MG63 (cell line): Measurements from ENCODE around the gene PKNOX1. TPM values are rescaled to one million over a fixed set of nuclear protein-coding genes. Genes with fewer than 3 reads are reported as not detected.
"Not testable (repeated sequence)": the region's sequence is repeated elsewhere in the genome, so short reads cannot be mapped to it uniquely, and the experiment has no call there.

Source experiments
- DNase-seq: peaks from one replicate; pipeline ENCODE4 v3.0.0-alpha.2; 2020
- H3K27me3 ChIP-seq: fragments of 250-450 bp; sonication (Bioruptor Pico); 2 replicates; pipeline ENCODE4 v1.5.1; 2020; ENCODE audit warnings: mild to moderate bottlenecking, moderate library complexity
- H3K36me3 ChIP-seq: fragments of 250-450 bp; sonication (Bioruptor Pico); 2 replicates; pipeline ENCODE4 v1.5.1; 2020; ENCODE audit warnings: mild to moderate bottlenecking, moderate library complexity
- H3K4me3 ChIP-seq: fragments of 250-450 bp; sonication (Bioruptor Pico); 2 replicates; pipeline ENCODE4 v1.5.1; 2020; ENCODE audit warnings: mild to moderate bottlenecking, moderate library complexity
- H3K9me3 ChIP-seq: fragments of 250-450 bp; sonication (Bioruptor Pico); 2 replicates; pipeline ENCODE4 v1.5.1; 2020; ENCODE audit warnings: mild to moderate bottlenecking, moderate library complexity
- total RNA-seq: library from RNA; depleted of rRNA; stranded (reverse); fragments of >200 nt; shearing (Covaris generic); gene quantifications from 2 replicates; pipeline ENCODE4 v1.2.3, GENCODE V29; 2014; ENCODE audit warnings: low replicate concordance

The PKNOX1 gene
- total RNA-seq, 1 experiment from 2014 or later = 35.9 TPM

GRCh38 chr21:42939582-42940413 is 34.6 kb upstream of the PKNOX1 start:
- peak; percentile 94 for DNase-seq

GRCh38 chr21:42941696-42942085 is 32.7 kb upstream of the PKNOX1 start:
- no peaks in the 10 kb centered on the region for H3K27me3 ChIP-seq
- H3K36me3 ChIP-seq = no peaks in the 10 kb centered on the region
- no peak for DNase-seq
- H3K4me3 ChIP-seq = no peak overlapping the region
- no peaks in the 10 kb centered on the region for H3K9me3 ChIP-seq

More at GRCh38 chr21:42939582-42940413, 34.6 kb upstream of the PKNOX1 start:
- H3K4me3 ChIP-seq = no peak overlapping the region; the same call in 1 of the 2 replicates
- H3K36me3 ChIP-seq = no peaks in the 10 kb centered on the region
- no peaks in the 10 kb centered on the region for H3K9me3 ChIP-seq
- no peaks in the 10 kb centered on the region for H3K27me3 ChIP-seq

- Histone ChIP-seq H3K4me3 (no peak overlapping the region), H3K36me3 (no peaks in the 10 kb centered on the region), H3K9me3 (no peaks in the 10 kb centered on the region), H3K27me3 (no peaks in the 10 kb centered on the region)
- DNase-seq = no peak
These were observed 32.1 kb upstream of the PKNOX1 start for GRCh38 chr21:42942244-42942643.

DNA sequence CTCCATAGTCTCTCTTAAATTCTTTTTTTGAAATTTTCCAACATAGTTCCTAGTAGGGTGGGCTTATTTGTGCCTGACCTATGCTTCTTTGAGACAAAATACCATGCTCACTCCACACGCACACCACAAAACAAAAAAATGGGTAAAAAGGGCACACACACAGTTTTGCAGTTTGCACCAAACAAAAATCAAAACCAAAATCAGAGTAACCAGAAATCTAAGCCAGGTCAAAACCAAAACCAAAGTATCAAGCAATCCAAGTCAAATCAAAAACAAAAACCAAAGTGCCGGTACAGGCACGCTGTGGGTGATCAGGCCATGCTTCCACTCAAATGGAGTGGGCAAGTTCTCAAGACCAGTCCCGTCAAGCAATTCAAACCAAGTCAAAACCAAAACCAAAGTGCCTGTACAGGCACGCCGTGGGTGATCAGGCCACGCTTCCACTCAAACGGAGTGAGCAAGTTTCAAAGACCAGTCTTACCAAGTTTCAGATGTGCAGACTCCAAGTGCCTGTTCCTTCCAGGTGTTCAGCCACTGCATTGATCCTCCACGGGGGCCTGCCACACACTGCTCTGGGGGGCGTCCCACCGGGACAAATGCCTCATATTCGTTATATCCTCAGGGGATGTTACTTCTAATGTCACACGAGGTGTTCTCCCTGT is 25.1 kb upstream of the PKNOX1 start:
- H3K9me3 ChIP-seq, H3K36me3 ChIP-seq, DNase-seq, H3K4me3 ChIP-seq, H3K27me3 ChIP-seq: not testable (repeated sequence)

DNA sequence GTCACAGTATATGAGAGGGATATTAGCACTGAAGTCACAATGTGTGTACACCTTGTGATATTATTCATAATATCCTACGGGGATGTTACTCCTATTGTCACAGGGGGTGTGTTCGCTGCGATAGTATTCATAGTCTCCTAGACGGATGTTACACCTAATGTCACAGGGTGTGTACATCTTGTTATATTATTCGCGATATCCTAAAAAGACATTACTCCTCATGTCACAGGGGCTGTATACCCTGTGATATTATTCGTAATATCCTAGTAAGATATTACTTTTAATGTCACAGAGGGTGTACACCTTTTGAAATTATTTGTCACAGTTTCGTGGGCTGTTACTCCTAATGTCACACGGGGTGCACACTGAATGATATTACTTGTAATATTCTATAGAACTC is 23.2 kb upstream of the PKNOX1 start:
- not testable (repeated sequence) for DNase-seq, H3K27me3 ChIP-seq, H3K4me3 ChIP-seq, H3K36me3 ChIP-seq, H3K9me3 ChIP-seq

GRCh38 chr21:42956824-42957630 is 17.3 kb upstream of the PKNOX1 start:
- DNase-seq = no peak
- no peaks in the 10 kb centered on the region for H3K9me3 ChIP-seq

GRCh38 chr21:42958122-42958521 is 16.2 kb upstream of the PKNOX1 start:
- not testable (repeated sequence) for H3K4me3 ChIP-seq, H3K9me3 ChIP-seq, DNase-seq, H3K36me3 ChIP-seq, H3K27me3 ChIP-seq

More at GRCh38 chr21:42956824-42957630, 17.3 kb upstream of the PKNOX1 start:
- H3K4me3 ChIP-seq = no peak overlapping the region
- H3K27me3 ChIP-seq = no peaks in the 10 kb centered on the region; the same call in 1 of the 2 replicates
- H3K36me3 ChIP-seq = no peaks in the 10 kb centered on the region

GRCh38 chr21:42959728-42960127 is 14.6 kb upstream of the PKNOX1 start:
- Histone ChIP-seq H3K36me3 (no peaks in the 10 kb centered on the region), H3K27me3 (no peaks in the 10 kb centered on the region; the same call in 1 of the 2 replicates), H3K9me3 (no peaks in the 10 kb centered on the region), H3K4me3 (no peak overlapping the region)
- DNase-seq = no peak

GRCh38 chr21:42962380-42963007 is 11.9 kb upstream of the PKNOX1 start:
- H3K27me3 ChIP-seq = no peaks in the 10 kb centered on the region; the same call in 1 of the 2 replicates
- H3K36me3 ChIP-seq = no peaks in the 10 kb centered on the region
- no peak overlapping the region for H3K4me3 ChIP-seq
- no peak for DNase-seq
- no peaks in the 10 kb centered on the region for H3K9me3 ChIP-seq

- H3K36me3 ChIP-seq = no peaks in the 10 kb centered on the region
- H3K9me3 ChIP-seq = no peaks in the 10 kb centered on the region
- no peaks in the 10 kb centered on the region; the same call in 1 of the 2 replicates for H3K27me3 ChIP-seq
- DNase-seq = no peak
- no peak overlapping the region for H3K4me3 ChIP-seq
These were observed 10.3 kb upstream of the PKNOX1 start for GRCh38 chr21:42964086-42964485.

GRCh38 chr21:42964546-42965210 is 9.7 kb upstream of the PKNOX1 start:
- H3K27me3 ChIP-seq = no peaks in the 10 kb centered on the region; the same call in 1 of the 2 replicates
- DNase-seq = no peak
- no peak overlapping the region for H3K4me3 ChIP-seq
- no peaks in the 10 kb centered on the region for H3K9me3 ChIP-seq
- H3K36me3 ChIP-seq = no peaks in the 10 kb centered on the region

GRCh38 chr21:42965211-42965560 is 9.2 kb upstream of the PKNOX1 start:
- DNase-seq = no peak
- no peaks in the 10 kb centered on the region for H3K27me3 ChIP-seq
- no peaks in the 10 kb centered on the region for H3K36me3 ChIP-seq
- no peak overlapping the region for H3K4me3 ChIP-seq
- H3K9me3 ChIP-seq = no peaks in the 10 kb centered on the region

- not testable (repeated sequence) for H3K9me3 ChIP-seq
These were observed 6.7 kb upstream of the PKNOX1 start for GRCh38 chr21:42967616-42968015.

DNA sequence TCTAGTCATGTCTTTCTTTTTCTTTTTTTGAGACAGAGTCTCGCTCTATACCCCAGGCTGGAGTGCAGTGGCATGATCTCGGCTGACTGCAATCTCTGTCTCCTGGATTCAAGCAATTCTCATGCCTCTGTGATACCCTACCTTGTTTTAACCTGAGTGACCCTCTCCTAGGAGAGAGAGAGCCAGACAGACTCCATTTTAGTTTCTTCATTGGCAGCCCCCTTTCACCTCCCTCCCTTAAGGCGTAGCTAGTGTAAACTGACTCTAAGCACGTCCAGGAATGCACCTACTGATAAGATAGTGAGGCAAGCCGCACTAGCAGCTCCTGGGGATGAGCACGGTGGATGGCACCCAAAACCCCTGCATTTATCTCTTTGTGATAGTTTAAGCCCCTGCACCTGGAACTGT is 5.2 kb upstream of the PKNOX1 start:
- Histone ChIP-seq H3K9me3 (no peaks in the 10 kb centered on the region), H3K4me3 (no peak overlapping the region), H3K27me3 (no peaks in the 10 kb centered on the region), H3K36me3 (no peaks in the 10 kb centered on the region)
- DNase-seq = no peak

More at GRCh38 chr21:42967616-42968015, 6.7 kb upstream of the PKNOX1 start:
- not testable (repeated sequence) for H3K36me3 ChIP-seq, H3K27me3 ChIP-seq, H3K4me3 ChIP-seq, DNase-seq

DNA sequence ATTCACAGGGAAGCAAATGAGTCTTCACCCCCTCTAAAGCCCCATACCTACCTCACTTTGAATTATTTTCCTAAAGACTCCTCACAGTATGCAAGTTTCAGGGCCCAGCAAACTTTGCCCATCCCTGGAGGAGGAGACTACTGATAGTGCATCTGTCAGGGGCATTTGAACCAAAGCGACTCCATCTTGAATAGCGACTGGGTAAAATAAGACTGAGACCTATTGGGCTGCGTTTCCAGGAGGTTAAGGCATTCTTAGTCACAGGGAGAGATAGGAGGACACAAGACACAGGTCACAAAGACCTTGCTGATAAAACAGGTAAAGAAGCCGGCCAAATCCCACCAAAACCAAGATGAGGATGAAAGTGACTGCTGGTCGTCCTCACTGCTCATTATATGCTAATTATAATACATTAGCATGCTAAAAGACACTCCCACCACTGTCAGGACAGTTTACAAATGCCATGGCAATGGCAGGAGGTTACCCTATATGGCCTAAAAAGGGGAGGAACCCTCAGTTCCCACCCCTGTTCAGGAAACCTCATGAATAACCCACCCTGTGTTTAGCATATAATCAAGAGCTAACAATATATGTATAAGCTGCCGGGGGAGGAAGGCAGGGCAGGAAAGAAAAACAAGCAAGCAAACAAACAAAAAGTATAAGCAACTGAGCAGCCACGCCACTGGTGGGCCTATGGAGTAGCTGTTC is 3.3 kb upstream of the PKNOX1 start:
- Histone ChIP-seq H3K27me3 (no peaks in the 10 kb centered on the region), H3K9me3 (no peaks in the 10 kb centered on the region), H3K36me3 (peaks cover 9% of the 10 kb centered on the region), H3K4me3 (no peak overlapping the region)
- no peak for DNase-seq

GRCh38 chr21:42971897-42972275 is 2.5 kb upstream of the PKNOX1 start:
- no peaks in the 10 kb centered on the region for H3K27me3 ChIP-seq
- DNase-seq = no peak
- H3K9me3 ChIP-seq = peaks cover 5% of the 10 kb centered on the region
- no peak overlapping the region for H3K4me3 ChIP-seq
- peaks cover 17% of the 10 kb centered on the region for H3K36me3 ChIP-seq
